HG03457 (cell line): ENCODE results near the gene TLE6.
"Not testable (repeated sequence)": the region's sequence is repeated elsewhere in the genome, so short reads cannot be mapped to it uniquely, and the experiment has no call there.

ENCODE experiments used
- ATAC-seq: cut with Tn5 transposase; IDR thresholded peaks from one replicate; pipeline ENCODE4 v1.9.1; 2021; ENCODE audit warnings: moderate number of reproducible peaks; ENCODE audit not compliant: unreplicated experiment

TLE6 gene

GRCh38 chr19:3001235-3001800, 24.0 kb downstream of the TLE6 start:
- no peak for ATAC-seq

DNA sequence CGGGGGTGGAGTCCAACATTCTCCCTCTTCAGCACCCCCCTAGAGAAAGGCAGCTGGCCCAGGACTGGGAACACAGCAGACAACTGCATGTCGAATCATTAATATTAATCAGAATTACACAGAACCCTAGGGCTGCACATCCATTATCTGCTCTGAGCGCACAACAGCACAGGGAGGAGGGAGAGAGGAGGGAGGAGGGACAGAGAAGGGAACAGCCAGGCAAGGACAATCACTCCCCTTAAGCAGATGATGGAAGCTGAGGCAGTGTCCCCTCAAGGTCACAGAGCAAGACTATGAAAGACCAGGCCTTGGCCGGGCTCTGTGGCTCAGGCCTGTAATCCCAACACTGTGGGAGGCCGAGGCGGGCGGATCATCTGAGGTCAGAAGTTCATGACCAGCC, 25.7 kb downstream of the TLE6 start:
- ATAC-seq, result no peak

DNA sequence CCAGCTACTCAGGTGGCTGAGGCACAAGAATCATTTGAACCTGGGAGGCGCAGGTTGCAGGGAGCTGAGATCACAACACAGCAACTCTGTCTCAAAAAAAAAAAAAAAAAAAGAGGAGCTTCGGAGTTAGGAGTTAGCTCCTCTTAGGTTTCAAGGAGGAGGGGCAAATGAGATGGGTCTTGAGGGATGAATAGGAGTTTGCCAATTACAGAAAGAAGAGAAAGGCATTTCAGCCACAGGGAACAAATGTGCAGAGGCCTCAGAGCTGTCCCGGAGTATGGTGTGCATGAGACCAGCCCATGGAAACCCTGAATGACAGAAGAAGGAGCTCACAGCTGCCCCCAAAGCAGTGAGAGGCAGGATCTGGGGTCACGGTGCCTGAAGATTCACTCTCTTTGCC, 27.2 kb downstream of the TLE6 start:
- ATAC-seq, result no peak

- no peak for ATAC-seq
Observed at GRCh38 chr19:3005345-3005744, 28.0 kb downstream of the TLE6 start.

DNA sequence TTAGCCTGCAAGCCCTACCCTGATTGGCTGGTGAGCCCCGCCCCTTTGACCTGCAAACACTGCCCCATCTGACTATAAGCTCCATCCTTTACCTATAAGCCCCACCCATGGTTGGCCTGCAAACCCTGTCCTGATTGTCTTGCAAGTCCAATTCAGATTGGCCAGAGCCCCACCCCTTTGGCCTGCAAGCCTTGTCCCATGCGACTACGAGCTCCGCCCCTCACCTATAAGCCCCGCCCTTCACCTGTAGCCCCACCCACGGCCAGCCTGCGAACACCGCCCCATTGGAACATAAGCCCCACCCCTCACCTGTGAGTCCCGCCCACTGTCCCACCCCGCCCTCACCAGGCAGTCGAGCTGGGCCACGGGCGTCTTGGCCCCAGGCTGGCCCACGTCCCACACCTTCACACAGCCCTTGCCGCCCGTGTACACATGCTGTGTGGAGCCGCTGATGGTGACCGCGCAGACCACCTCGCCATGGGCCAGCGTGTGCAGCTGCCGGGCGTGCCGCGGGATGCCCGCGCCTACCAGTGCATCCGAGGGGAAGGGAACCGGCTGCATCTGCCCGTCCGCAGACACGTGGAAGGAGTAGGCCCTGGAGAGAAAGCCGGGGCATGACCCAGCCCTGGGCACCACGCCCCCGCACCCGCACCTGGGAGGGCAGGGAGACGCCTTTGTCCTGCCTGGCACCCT, 28.9 kb downstream of the TLE6 start:
- ATAC-seq, result no peak

DNA sequence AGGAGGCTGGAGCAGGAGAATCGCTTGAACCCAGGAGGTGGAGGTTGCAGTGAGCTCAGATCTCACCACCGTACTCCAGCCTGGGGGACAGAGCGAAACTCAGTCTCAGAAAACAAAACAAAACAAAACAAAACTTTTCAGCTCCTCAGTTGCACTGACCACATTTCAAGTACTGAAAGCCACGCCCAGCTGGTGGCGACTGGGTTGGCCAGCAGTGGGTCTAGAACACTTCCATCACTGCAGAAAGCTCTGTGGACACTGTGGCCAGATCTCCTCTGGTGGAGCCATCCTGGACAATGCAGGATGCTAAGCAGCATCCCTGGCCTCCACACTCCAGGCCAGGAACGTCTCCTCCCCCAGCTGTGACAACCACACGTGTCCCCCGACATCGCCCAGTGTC, 30.6 kb downstream of the TLE6 start:
- ATAC-seq, result no peak

- no peak for ATAC-seq
Observed at GRCh38 chr19:3008994-3009393, 31.6 kb downstream of the TLE6 start.

DNA sequence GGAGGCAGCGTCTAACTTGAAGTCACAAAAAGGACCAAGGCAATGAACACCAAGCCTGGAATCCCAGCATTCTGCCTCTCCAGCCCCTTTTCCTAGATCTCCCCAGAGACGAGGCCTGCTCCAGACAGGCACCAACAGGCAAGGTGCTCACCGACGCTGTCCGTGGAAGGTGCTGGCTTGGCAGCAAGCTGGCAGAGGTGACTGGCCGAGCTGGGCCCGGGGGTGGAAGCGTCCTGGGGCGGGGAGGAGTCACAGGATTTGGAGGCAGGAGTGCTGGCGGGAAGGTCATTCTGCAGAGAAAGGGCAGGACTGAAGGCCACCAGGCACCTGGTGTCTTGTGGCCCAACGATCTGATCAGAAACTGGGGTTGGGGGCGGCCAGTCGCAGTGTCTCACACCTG, 33.5 kb downstream of the TLE6 start:
- ATAC-seq, result no peak

DNA sequence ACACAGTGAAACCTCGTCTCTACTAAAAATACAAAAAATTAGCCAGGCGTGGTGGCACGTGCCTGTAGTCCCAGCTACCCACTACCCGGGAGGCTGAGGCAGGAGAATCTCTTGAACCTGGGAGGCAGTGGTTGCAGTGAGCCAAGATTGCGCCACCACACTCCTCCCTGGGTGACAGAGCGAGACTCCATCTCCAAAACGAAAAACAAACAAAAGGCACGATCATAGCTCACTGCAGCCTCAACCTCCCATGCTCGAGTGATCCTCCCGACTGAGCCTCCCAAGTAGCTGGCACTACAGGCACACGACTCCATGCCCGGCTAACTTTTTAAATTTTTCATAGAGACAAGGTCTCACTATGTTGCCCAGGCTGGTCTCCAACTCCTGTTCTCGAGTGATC, 34.7 kb downstream of the TLE6 start:
- not testable (repeated sequence) for ATAC-seq

DNA sequence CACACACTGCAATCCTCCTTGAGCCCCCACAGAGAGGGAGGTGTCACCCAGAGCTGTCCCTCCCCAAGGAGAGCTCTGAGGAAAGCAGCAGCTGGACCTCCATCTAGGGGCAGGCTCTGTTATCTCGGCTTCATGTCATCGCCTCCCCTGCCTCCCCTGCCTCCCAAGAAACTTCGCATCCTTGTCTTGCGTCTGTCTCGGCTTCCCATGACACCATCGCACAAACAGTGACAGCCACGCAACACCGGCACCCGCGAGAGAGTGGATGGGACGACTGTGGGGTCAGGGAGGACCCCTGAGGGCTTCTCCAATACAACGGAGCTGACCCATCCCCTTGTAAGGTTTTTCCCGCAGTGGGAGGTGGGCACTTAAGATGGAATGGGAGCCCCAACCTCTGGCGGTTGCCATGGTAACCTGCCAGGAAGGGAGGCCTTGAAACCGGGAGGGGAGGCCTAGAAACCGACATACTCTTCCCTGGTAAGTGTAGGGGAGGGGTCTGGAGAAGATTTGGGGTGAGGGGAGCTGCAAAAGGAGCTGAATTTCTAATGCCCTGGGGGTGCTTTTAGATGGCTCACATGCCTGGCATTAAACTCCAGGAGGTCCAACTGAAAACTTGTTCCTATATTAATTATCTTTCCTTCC, 35.4 kb downstream of the TLE6 start:
- ATAC-seq, result no peak

GRCh38 chr19:3013263-3013725, 35.9 kb downstream of the TLE6 start:
- no peak for ATAC-seq

DNA sequence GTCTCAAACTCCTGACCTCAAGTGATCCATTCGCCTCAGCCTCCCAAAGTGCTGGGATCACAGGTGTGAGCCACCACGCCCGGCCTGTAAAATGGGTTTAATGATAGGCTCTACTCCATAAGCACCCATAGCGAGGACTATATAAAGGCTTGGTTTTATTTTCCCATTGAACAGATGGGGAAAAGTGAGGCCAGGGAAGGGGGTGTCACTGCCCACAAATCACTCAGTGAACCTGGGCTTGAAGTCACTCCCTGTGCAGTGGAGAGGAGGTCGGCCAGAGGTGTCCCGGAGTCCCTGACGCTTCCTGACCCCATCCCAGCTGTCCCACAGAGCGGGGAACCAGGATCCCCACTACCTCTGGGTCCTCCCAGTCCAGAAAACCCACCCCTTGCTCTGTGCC, 36.8 kb downstream of the TLE6 start:
- no peak for ATAC-seq

DNA sequence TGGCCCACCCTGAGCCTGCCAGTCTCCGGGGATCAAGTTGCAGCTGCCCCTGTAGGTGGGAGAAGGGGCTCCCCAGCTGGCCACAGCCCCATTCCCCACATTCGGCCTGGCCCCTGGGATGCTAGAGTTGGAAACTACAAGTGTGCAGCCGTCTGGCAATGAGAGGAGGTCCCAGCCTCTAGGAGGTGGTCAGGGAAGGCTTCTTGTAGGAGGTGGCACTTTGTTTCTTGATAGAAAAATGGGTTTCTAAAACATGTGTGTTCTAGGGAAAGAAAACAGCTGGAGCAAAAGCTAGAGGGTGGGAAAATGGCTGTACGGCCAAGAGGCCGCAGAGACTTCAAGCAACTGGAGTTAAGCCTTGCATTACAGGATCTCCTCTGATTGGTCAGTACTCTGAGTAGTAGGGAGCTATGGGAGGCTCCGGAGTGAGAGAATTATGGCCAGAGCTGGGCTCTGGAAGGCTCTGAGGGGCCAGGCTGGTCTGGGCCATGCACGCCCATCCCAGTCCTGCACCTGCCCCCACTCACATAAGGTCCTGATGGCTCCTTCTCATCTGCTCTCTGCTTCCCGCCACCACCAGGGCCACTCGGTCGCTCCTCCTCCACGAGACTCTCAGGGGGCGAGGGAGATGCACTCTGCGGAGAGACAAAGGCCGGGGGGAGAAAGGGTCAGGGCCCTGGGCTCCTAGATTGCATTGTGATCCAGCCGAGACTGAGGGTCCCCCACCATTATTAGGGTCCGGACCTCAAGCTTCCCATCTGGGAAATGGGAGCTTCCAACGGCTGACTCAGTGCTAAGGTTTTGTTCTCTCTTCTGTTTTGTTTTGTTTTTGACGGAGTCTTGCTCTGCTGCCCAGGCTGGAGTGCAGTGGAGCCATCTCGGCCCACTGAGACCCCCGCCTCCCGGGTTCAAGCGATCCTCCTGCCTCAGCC, 38.0 kb downstream of the TLE6 start:
- no peak for ATAC-seq

DNA sequence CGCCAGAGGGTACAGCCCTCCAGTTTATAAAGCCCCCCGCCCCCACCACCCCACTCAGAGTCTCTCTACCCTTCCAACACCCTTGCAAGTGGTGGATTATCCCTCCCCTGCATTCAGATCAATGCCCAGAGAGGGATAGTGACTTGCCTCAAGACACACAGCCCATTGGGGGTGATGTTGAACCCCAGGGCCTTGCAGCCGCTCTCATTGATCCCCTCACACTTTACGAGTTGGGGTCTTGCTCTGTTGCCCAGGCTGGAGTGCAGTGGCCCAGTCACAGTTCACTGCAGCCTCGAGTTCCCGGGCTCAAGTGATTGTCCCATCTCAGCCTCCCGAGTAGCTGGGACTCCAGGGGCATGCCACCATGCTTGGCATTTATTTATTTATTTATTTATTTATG, 40.6 kb downstream of the TLE6 start:
- no peak for ATAC-seq

- ATAC-seq, result no peak
Observed at GRCh38 chr19:3019211-3019854, 42.0 kb downstream of the TLE6 start.

DNA sequence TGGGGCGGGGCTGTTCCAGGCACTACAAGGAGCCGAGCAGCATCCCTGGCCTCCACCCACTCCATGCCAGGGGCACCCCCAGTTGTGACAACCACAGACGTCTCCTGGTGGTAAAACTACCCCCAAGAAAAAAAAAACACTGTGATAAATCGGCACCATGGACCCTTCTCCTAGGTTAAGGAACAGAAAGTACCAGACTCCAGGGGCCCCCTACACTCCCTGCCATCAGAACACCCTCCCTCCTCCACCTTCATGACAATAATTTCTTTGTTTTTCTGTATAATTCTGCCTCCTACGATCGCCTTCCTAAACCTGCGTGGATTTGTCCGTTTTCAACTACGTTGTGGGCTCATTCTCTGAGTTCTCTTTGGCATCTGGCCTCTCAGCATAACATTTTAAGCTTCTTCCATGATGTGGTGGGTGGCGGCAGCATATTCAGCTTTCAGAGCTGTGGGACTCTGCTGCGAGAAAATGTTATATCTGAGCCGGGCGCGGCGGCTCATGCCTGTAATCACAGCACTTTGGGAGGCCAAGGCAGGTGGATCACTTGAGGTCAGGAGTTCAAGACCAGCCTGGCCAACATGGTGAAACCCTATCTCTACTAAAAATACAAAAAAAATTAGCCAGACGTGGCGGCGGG, 43.1 kb downstream of the TLE6 start:
- ATAC-seq, result no peak

GRCh38 chr19:3024509-3024869, 47.1 kb downstream of the TLE6 start:
- ATAC-seq, result no peak

- ATAC-seq, result no peak
Observed at GRCh38 chr19:3024870-3025548, 47.6 kb downstream of the TLE6 start.

- no peak for ATAC-seq
Observed at GRCh38 chr19:3025549-3025886, 48.2 kb downstream of the TLE6 start.

GRCh38 chr19:3026768-3027167, 49.4 kb downstream of the TLE6 start:
- no peak for ATAC-seq
